HEK293 (cell line): ENCODE measurements around the gene ITGB1.

Experiments
- CTCF ChIA-PET: fragments of 350-600 bp; formaldehyde crosslinking; extraction: SDS; loops from one replicate; lab custom pipeline; 2021; ENCODE audit warnings: antibody characterized with exemption; lab: Yijun Ruan, JAX
- POLR2A ChIA-PET: fragments of 300-600 bp; formaldehyde crosslinking; extraction: SDS; loops from one replicate; lab custom pipeline; 2020; ENCODE audit warnings: antibody characterized with exemption, inconsistent platforms; lab: Yijun Ruan, JAX
- H3K27ac ChIP-seq: fragments of 200-500 bp; sonication (Bioruptor generic); 2 replicates; pipeline ENCODE4 v1.5.1; 2014; ENCODE audit warnings: low read depth, low read length, control low read depth, inconsistent platforms; ENCODE audit errors: extremely low read depth
- H3K36me3 ChIP-seq, 2 experiments: fragments of 200-500 bp in 1 of 2; sonication (Bioruptor generic) in 1 of 2; 1 replicate in 1 of 2; 2 replicates in 1 of 2; pipeline ENCODE4 v1.5.1; 2014 to 2017; ENCODE audit warnings: inconsistent platforms in 2 of 2, low read length in 2 of 2; ENCODE audit not compliant: control insufficient read depth in 2 of 2, insufficient read depth in 1 of 2
- H3K4me1 ChIP-seq: fragments of 200-500 bp; sonication (Bioruptor generic); 2 replicates; pipeline ENCODE4 v1.5.1; 2014; ENCODE audit warnings: mild to moderate bottlenecking, low read length, inconsistent platforms; ENCODE audit not compliant: control insufficient read depth, insufficient read depth
- H3K4me3 ChIP-seq: 2 replicates; pipeline ENCODE4 v1.5.1; 2011; ENCODE audit warnings: low read depth, mild to moderate bottlenecking, control low read depth, low read length, moderate library complexity
- H3K9me3 ChIP-seq: fragments of 200-500 bp; sonication (Bioruptor generic); 2 replicates; pipeline ENCODE4 v1.5.1; 2014; ENCODE audit warnings: low read depth, low read length, inconsistent platforms; ENCODE audit not compliant: control insufficient read depth, insufficient read depth
- PATZ1 ChIP-seq: fragments of 450-650 bp; formaldehyde crosslinking; IDR thresholded peaks from 2 replicates; pipeline ENCODE4 v1.5.1; 2016; ENCODE audit warnings: missing biosample characterization, missing genetic modification characterization
- PRDM2 ChIP-seq: fragments of 450-650 bp; formaldehyde crosslinking; IDR thresholded peaks from 2 replicates; pipeline ENCODE4 v1.5.1; 2016; ENCODE audit warnings: missing biosample characterization, missing genetic modification characterization, borderline replicate concordance
- SCRT1 ChIP-seq: fragments of 450-650 bp; formaldehyde crosslinking; IDR thresholded peaks from 2 replicates; pipeline ENCODE4 v1.5.1; 2016; ENCODE audit warnings: missing biosample characterization, missing genetic modification characterization, borderline replicate concordance
- SP7 ChIP-seq: fragments of 450-650 bp; formaldehyde crosslinking; IDR thresholded peaks from 2 replicates; pipeline ENCODE4 v1.5.1; 2016; ENCODE audit warnings: missing biosample characterization, missing genetic modification characterization
- TCF7L2 ChIP-seq: IDR thresholded peaks from 2 replicates; pipeline ENCODE4 v1.6.1; 2011; ENCODE audit warnings: low read depth, mild to moderate bottlenecking, inconsistent platforms, low read length, moderate library complexity, borderline replicate concordance
- ZBTB10 ChIP-seq: fragments of 450-650 bp; formaldehyde crosslinking; IDR thresholded peaks from 2 replicates; pipeline ENCODE4 v1.5.1; 2016; ENCODE audit warnings: missing biosample characterization, missing genetic modification characterization
- ZNF138 ChIP-seq: fragments of 450-650 bp; formaldehyde crosslinking; IDR thresholded peaks from 2 replicates; pipeline ENCODE4 v1.5.1; 2016; ENCODE audit warnings: missing biosample characterization, missing genetic modification characterization, borderline replicate concordance
- ZNF16 ChIP-seq: fragments of 450-650 bp; formaldehyde crosslinking; IDR thresholded peaks from 2 replicates; pipeline ENCODE4 v1.5.1; 2016; ENCODE audit warnings: low read depth, missing biosample characterization, missing genetic modification characterization
- ZNF169 ChIP-seq: fragments of 450-650 bp; formaldehyde crosslinking; IDR thresholded peaks from 2 replicates; pipeline ENCODE4 v1.5.1; 2016; ENCODE audit warnings: missing biosample characterization, missing genetic modification characterization
- ZNF280D ChIP-seq: fragments of 450-650 bp; formaldehyde crosslinking; IDR thresholded peaks from 2 replicates; pipeline ENCODE4 v1.5.1; 2016; ENCODE audit warnings: missing biosample characterization, missing genetic modification characterization
- ZNF433 ChIP-seq: fragments of 450-650 bp; formaldehyde crosslinking; IDR thresholded peaks from 2 replicates; pipeline ENCODE4 v1.5.1; 2016; ENCODE audit warnings: missing biosample characterization, missing genetic modification characterization, low read depth
- ZNF513 ChIP-seq: fragments of 450-650 bp; IDR thresholded peaks from 2 replicates; pipeline ENCODE4 v1.5.1; 2018; ENCODE audit warnings: missing biosample characterization, missing genetic modification characterization
- ZNF549 ChIP-seq: fragments of 450-650 bp; IDR thresholded peaks from 2 replicates; pipeline ENCODE4 v1.5.1; 2018; ENCODE audit warnings: missing biosample characterization, missing genetic modification characterization, mild to moderate bottlenecking, inconsistent platforms, moderate library complexity
- ZNF621 ChIP-seq: fragments of 450-650 bp; formaldehyde crosslinking; IDR thresholded peaks from 2 replicates; pipeline ENCODE4 v1.5.1; 2017; ENCODE audit warnings: missing biosample characterization, missing genetic modification characterization
- ZSCAN16 ChIP-seq: fragments of 450-650 bp; formaldehyde crosslinking; IDR thresholded peaks from 2 replicates; pipeline ENCODE4 v1.5.1; 2016; ENCODE audit warnings: missing biosample characterization, missing genetic modification characterization
- ZXDB ChIP-seq: fragments of 450-650 bp; formaldehyde crosslinking; IDR thresholded peaks from 2 replicates; pipeline ENCODE4 v1.5.1; 2016; ENCODE audit warnings: missing biosample characterization, missing genetic modification characterization

The ITGB1 gene

GRCh38 chr10:32985341-32985764 lies 27.3 kb upstream of the ITGB1 start (continued):
- no peak for TF ChIP-seq PRDM2 (tag by site-specific recombination)
- TF ChIP-seq ZNF433, result no peak
- TF ChIP-seq PATZ1 (tag by site-specific recombination), result no peak
- no peak for TF ChIP-seq ZNF513 (tag by site-specific recombination)
- no peak for TF ChIP-seq ZNF169 (tag by site-specific recombination)
- TF ChIP-seq TCF7L2, result no peak

GRCh38 chr10:32984003-32984600 lies 26.1 kb upstream of the ITGB1 start:
- POLR2A ChIA-PET, result no interaction called here
- CTCF ChIA-PET, result interaction anchor here (0.6 to 1.1 kb wide), 3 partner anchors 10 to 255 kb away, joined by 4 to 5 read pairs (median 4); no protein-coding TSS in a partner anchor
- H3K27ac ChIP-seq, result no peak overlapping the region
- TF ChIP-seq SP7 (tag by site-specific recombination), result no peak
- TF ChIP-seq ZNF513 (tag by site-specific recombination), result no peak
- no peak for TF ChIP-seq ZXDB (tag by site-specific recombination)
- TF ChIP-seq SCRT1 (tag by site-specific recombination), result no peak
- no peak for TF ChIP-seq ZBTB10 (tag by site-specific recombination)
- TF ChIP-seq ZNF16, result no peak
- TF ChIP-seq ZSCAN16, result no peak
- TF ChIP-seq ZNF549 (tag by site-specific recombination), result no peak
- no peak for TF ChIP-seq ZNF280D (tag by site-specific recombination)
- no peak for TF ChIP-seq ZNF621 (tag by site-specific recombination)
- TF ChIP-seq ZNF138 (tag by site-specific recombination), result no peak

More at GRCh38 chr10:32984003-32984600, 26.1 kb upstream of the ITGB1 start:
- no peak overlapping the region for H3K4me3 ChIP-seq
- H3K36me3 ChIP-seq, result no peaks in the 10 kb centered on the region
- no peaks in the 10 kb centered on the region for H3K9me3 ChIP-seq
- no peaks in the 10 kb centered on the region for H3K4me1 ChIP-seq
